HEK293 (cell line): ENCODE results near the gene PDE4D.

ENCODE experiments used
- GFI1B ChIP-seq: fragments of 450-650 bp; formaldehyde crosslinking; IDR thresholded peaks from 2 replicates; pipeline ENCODE4 v1.5.1; 2016; ENCODE audit warnings: missing biosample characterization, missing genetic modification characterization
- MZF1 ChIP-seq: fragments of 450-650 bp; formaldehyde crosslinking; IDR thresholded peaks from 2 replicates; pipeline ENCODE4 v1.5.1; 2017; ENCODE audit warnings: missing biosample characterization, missing genetic modification characterization, borderline replicate concordance
- SCRT2 ChIP-seq: fragments of 450-650 bp; formaldehyde crosslinking; IDR thresholded peaks from 2 replicates; pipeline ENCODE4 v1.5.1; 2016; ENCODE audit warnings: missing biosample characterization, missing genetic modification characterization
- ZBTB1 ChIP-seq: fragments of 450-650 bp; formaldehyde crosslinking; IDR thresholded peaks from 2 replicates; pipeline ENCODE4 v1.5.1; 2016; ENCODE audit warnings: missing biosample characterization, missing genetic modification characterization
- ZBTB7A ChIP-seq: fragments of 450-650 bp; formaldehyde crosslinking; IDR thresholded peaks from 2 replicates; pipeline ENCODE4 v1.5.1; 2016; ENCODE audit warnings: low read depth, missing biosample characterization, missing genetic modification characterization
- ZEB2 ChIP-seq: fragments of 450-650 bp; formaldehyde crosslinking; IDR thresholded peaks from 2 replicates; pipeline ENCODE4 v1.5.1; 2016; ENCODE audit warnings: missing biosample characterization, missing genetic modification characterization
- ZFP41 ChIP-seq: fragments of 450-650 bp; formaldehyde crosslinking; IDR thresholded peaks from 2 replicates; pipeline ENCODE4 v1.5.1; 2016; ENCODE audit warnings: missing biosample characterization, missing genetic modification characterization, borderline replicate concordance
- ZIC2 ChIP-seq: fragments of 450-650 bp; formaldehyde crosslinking; IDR thresholded peaks from 2 replicates; pipeline ENCODE4 v1.5.1; 2016; ENCODE audit warnings: missing biosample characterization, missing genetic modification characterization
- ZNF121 ChIP-seq: fragments of 450-650 bp; formaldehyde crosslinking; IDR thresholded peaks from 2 replicates; pipeline ENCODE4 v1.5.1; 2016; ENCODE audit warnings: missing biosample characterization, missing genetic modification characterization
- ZNF133 ChIP-seq: fragments of 450-650 bp; formaldehyde crosslinking; IDR thresholded peaks from 2 replicates; pipeline ENCODE4 v1.5.1; 2016; ENCODE audit warnings: missing biosample characterization, missing genetic modification characterization
- ZNF140 ChIP-seq: fragments of 450-650 bp; formaldehyde crosslinking; IDR thresholded peaks from 2 replicates; pipeline ENCODE4 v1.5.1; 2016; ENCODE audit warnings: missing biosample characterization, missing genetic modification characterization
- ZNF169 ChIP-seq: fragments of 450-650 bp; formaldehyde crosslinking; IDR thresholded peaks from 2 replicates; pipeline ENCODE4 v1.5.1; 2016; ENCODE audit warnings: missing biosample characterization, missing genetic modification characterization
- ZNF239 ChIP-seq: fragments of 450-650 bp; formaldehyde crosslinking; IDR thresholded peaks from 2 replicates; pipeline ENCODE4 v1.5.1; 2016; ENCODE audit warnings: missing biosample characterization, missing genetic modification characterization
- ZNF324 ChIP-seq: fragments of 450-650 bp; formaldehyde crosslinking; IDR thresholded peaks from 2 replicates; pipeline ENCODE4 v1.5.1; 2016; ENCODE audit warnings: missing biosample characterization, missing genetic modification characterization
- ZNF354C ChIP-seq: fragments of 450-650 bp; formaldehyde crosslinking; IDR thresholded peaks from 2 replicates; pipeline ENCODE4 v1.5.1; 2016; ENCODE audit warnings: missing biosample characterization, missing genetic modification characterization, low read depth, borderline replicate concordance
- ZNF366 ChIP-seq: fragments of 450-650 bp; formaldehyde crosslinking; conservative IDR thresholded peaks from 2 replicates; pipeline ENCODE4 v1.5.1; 2016; ENCODE audit warnings: missing biosample characterization, missing genetic modification characterization
- ZNF37A ChIP-seq: fragments of 450-650 bp; IDR thresholded peaks from 2 replicates; pipeline ENCODE4 v1.5.1; 2018; ENCODE audit warnings: missing biosample characterization, missing genetic modification characterization
- ZNF433 ChIP-seq: fragments of 450-650 bp; formaldehyde crosslinking; IDR thresholded peaks from 2 replicates; pipeline ENCODE4 v1.5.1; 2016; ENCODE audit warnings: missing biosample characterization, missing genetic modification characterization, low read depth
- ZNF529 ChIP-seq: fragments of 450-650 bp; formaldehyde crosslinking; IDR thresholded peaks from 2 replicates; pipeline ENCODE4 v1.5.1; 2017; ENCODE audit warnings: missing genetic modification characterization, missing biosample characterization; ENCODE audit not compliant: insufficient replicate concordance
- ZNF560 ChIP-seq: fragments of 450-650 bp; formaldehyde crosslinking; IDR thresholded peaks from 2 replicates; pipeline ENCODE4 v1.5.1; 2017; ENCODE audit warnings: missing biosample characterization, missing genetic modification characterization, borderline replicate concordance
- ZNF670 ChIP-seq: fragments of 450-650 bp; formaldehyde crosslinking; IDR thresholded peaks from 2 replicates; pipeline ENCODE4 v1.5.1; 2016; ENCODE audit warnings: missing biosample characterization, missing genetic modification characterization, low read depth
- ZNF701 ChIP-seq: fragments of 450-650 bp; formaldehyde crosslinking; IDR thresholded peaks from 2 replicates; pipeline ENCODE4 v1.5.1; 2016; ENCODE audit warnings: missing biosample characterization, missing genetic modification characterization
- ZNF776 ChIP-seq: fragments of 450-650 bp; formaldehyde crosslinking; IDR thresholded peaks from 2 replicates; pipeline ENCODE4 v1.5.0; 2017; ENCODE audit warnings: missing biosample characterization, missing genetic modification characterization, borderline replicate concordance
- ZNF777 ChIP-seq: fragments of 450-650 bp; formaldehyde crosslinking; IDR thresholded peaks from 2 replicates; pipeline ENCODE4 v1.5.1; 2017; ENCODE audit warnings: missing biosample characterization, missing genetic modification characterization, borderline replicate concordance
- ZNF791 ChIP-seq: fragments of 450-650 bp; formaldehyde crosslinking; IDR thresholded peaks from 2 replicates; pipeline ENCODE4 v1.5.1; 2016; ENCODE audit warnings: missing biosample characterization, missing genetic modification characterization
- ZNF837 ChIP-seq: fragments of 450-650 bp; formaldehyde crosslinking; IDR thresholded peaks from 2 replicates; pipeline ENCODE4 v1.5.1; 2016; ENCODE audit warnings: missing biosample characterization, missing genetic modification characterization
- TF ChIP-seq, protein P1 (sequence below): fragments of 450-650 bp; formaldehyde crosslinking; IDR thresholded peaks from 2 replicates; pipeline ENCODE4 v1.5.1; 2016; ENCODE audit warnings: missing biosample characterization, missing genetic modification characterization, borderline replicate concordance
- TF ChIP-seq, protein P2 (sequence below): fragments of 450-650 bp; formaldehyde crosslinking; IDR thresholded peaks from 2 replicates; pipeline ENCODE4 v1.5.1; 2017; ENCODE audit warnings: missing biosample characterization, mild to moderate bottlenecking, missing genetic modification characterization, moderate library complexity
- TF ChIP-seq, protein P3 (sequence below): fragments of 450-650 bp; formaldehyde crosslinking; IDR thresholded peaks from 2 replicates; pipeline ENCODE4 v1.5.1; 2016; ENCODE audit warnings: missing biosample characterization, missing genetic modification characterization
- TF ChIP-seq, protein P4 (sequence below): fragments of 450-650 bp; formaldehyde crosslinking; conservative IDR thresholded peaks from 2 replicates; pipeline ENCODE4 v1.5.1; 2016; ENCODE audit warnings: low read depth, missing biosample characterization, missing genetic modification characterization

Gene PDE4D

DNA sequence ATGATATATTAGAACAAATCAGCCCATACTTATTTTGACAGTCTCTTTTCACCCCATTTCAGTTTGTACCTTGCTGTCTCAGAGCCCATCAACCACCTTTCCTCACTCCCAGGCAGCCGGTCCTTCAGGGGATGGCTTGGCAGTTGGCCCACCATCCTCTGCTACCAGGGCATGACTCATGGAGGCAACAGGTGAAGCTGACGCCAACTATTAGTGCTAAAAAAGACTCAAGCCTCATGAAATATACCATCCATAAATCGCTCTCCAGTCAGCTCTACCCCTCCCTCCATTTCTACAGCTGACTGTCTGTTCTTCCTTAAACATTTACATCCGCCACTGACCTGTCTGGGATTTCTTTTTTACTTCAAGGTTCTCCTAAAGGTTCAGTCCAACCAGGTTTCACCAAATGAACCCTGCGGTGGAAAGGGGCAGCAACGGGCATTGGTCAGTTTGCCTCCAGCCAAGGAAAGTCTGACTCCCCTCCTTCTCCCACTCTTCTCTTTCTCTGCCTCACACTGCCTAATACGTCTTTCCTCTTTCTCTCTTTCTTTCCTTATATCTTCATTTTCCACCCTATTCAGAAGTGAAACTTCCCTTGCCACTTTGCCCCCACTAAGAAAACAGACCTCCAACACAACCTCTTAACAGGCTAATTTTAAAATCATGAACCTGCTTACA is 871.5 kb downstream of the PDE4D start (continued):
- TF ChIP-seq ZFP41 (tag by site-specific recombination): no peak
- TF ChIP-seq ZNF791 (tag by site-specific recombination): no peak
- TF ChIP-seq, protein P1, sequence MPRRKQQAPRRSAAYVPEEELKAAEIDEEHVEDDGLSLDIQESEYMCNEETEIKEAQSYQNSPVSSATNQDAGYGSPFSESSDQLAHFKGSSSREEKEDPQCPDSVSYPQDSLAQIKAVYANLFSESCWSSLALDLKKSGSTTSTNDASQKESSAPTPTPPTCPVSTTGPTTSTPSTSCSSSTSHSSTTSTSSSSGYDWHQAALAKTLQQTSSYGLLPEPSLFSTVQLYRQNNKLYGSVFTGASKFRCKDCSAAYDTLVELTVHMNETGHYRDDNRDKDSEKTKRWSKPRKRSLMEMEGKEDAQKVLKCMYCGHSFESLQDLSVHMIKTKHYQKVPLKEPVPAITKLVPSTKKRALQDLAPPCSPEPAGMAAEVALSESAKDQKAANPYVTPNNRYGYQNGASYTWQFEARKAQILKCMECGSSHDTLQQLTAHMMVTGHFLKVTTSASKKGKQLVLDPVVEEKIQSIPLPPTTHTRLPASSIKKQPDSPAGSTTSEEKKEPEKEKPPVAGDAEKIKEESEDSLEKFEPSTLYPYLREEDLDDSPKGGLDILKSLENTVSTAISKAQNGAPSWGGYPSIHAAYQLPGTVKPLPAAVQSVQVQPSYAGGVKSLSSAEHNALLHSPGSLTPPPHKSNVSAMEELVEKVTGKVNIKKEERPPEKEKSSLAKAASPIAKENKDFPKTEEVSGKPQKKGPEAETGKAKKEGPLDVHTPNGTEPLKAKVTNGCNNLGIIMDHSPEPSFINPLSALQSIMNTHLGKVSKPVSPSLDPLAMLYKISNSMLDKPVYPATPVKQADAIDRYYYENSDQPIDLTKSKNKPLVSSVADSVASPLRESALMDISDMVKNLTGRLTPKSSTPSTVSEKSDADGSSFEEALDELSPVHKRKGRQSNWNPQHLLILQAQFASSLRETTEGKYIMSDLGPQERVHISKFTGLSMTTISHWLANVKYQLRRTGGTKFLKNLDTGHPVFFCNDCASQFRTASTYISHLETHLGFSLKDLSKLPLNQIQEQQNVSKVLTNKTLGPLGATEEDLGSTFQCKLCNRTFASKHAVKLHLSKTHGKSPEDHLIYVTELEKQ (tag by site-specific recombination): peak; percentile 85
- no peak for TF ChIP-seq ZNF133 (tag by site-specific recombination)
- peak; percentile 38; the same call in 1 of the 2 replicates for TF ChIP-seq ZEB2 (tag by site-specific recombination)
- TF ChIP-seq ZNF121 (tag by site-specific recombination): no peak
- TF ChIP-seq ZNF169 (tag by site-specific recombination): no peak
- no peak for TF ChIP-seq ZNF529
- TF ChIP-seq ZBTB1: no peak
- no peak for TF ChIP-seq ZNF837 (tag by site-specific recombination)
- no peak for TF ChIP-seq ZIC2 (tag by site-specific recombination)
- no peak for TF ChIP-seq ZNF37A
- no peak for TF ChIP-seq ZNF433
- TF ChIP-seq ZNF560 (tag by site-specific recombination): no peak
- no peak for TF ChIP-seq ZNF354C (tag by site-specific recombination)
- TF ChIP-seq ZNF324: no peak
- TF ChIP-seq MZF1 (tag by site-specific recombination): no peak
- TF ChIP-seq, protein P2, sequence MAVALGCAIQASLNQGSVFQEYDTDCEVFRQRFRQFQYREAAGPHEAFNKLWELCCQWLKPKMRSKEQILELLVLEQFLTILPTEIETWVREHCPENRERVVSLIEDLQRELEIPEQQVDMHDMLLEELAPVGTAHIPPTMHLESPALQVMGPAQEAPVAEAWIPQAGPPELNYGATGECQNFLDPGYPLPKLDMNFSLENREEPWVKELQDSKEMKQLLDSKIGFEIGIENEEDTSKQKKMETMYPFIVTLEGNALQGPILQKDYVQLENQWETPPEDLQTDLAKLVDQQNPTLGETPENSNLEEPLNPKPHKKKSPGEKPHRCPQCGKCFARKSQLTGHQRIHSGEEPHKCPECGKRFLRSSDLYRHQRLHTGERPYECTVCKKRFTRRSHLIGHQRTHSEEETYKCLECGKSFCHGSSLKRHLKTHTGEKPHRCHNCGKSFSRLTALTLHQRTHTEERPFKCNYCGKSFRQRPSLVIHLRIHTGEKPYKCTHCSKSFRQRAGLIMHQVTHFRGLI (tag by site-specific recombination): no peak
- TF ChIP-seq ZNF777 (tag by site-specific recombination): no peak
- TF ChIP-seq GFI1B: no peak
- TF ChIP-seq ZNF670 (tag by site-specific recombination): no peak
- TF ChIP-seq, protein P3, sequence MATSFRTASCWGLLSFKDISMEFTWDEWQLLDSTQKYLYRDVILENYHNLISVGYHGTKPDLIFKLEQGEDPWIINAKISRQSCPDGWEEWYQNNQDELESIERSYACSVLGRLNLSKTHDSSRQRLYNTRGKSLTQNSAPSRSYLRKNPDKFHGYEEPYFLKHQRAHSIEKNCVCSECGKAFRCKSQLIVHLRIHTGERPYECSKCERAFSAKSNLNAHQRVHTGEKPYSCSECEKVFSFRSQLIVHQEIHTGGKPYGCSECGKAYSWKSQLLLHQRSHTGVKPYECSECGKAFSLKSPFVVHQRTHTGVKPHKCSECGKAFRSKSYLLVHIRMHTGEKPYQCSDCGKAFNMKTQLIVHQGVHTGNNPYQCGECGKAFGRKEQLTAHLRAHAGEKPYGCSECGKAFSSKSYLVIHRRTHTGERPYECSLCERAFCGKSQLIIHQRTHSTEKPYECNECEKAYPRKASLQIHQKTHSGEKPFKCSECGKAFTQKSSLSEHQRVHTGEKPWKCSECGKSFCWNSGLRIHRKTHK: no peak
- TF ChIP-seq, protein P4, sequence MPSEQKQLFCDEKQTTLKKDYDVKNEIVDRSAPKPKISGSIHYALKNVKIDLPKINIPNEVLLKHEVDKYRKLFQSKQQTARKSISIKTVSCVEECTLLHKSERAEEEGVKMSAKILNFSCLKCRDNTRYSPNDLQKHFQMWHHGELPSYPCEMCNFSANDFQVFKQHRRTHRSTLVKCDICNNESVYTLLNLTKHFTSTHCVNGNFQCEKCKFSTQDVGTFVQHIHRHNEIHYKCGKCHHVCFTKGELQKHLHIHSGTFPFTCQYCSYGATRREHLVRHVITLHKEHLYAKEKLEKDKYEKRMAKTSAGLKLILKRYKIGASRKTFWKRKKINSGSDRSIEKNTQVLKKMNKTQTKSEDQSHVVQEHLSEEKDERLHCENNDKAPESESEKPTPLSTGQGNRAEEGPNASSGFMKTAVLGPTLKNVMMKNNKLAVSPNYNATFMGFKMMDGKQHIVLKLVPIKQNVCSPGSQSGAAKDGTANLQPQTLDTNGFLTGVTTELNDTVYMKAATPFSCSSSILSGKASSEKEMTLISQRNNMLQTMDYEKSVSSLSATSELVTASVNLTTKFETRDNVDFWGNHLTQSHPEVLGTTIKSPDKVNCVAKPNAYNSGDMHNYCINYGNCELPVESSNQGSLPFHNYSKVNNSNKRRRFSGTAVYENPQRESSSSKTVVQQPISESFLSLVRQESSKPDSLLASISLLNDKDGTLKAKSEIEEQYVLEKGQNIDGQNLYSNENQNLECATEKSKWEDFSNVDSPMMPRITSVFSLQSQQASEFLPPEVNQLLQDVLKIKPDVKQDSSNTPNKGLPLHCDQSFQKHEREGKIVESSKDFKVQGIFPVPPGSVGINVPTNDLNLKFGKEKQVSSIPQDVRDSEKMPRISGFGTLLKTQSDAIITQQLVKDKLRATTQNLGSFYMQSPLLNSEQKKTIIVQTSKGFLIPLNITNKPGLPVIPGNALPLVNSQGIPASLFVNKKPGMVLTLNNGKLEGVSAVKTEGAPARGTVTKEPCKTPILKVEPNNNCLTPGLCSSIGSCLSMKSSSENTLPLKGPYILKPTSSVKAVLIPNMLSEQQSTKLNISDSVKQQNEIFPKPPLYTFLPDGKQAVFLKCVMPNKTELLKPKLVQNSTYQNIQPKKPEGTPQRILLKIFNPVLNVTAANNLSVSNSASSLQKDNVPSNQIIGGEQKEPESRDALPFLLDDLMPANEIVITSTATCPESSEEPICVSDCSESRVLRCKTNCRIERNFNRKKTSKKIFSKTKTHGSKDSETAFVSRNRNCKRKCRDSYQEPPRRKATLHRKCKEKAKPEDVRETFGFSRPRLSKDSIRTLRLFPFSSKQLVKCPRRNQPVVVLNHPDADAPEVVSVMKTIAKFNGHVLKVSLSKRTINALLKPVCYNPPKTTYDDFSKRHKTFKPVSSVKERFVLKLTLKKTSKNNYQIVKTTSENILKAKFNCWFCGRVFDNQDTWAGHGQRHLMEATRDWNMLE (tag by site-specific recombination): no peak
- no peak for TF ChIP-seq ZNF701
- peak; percentile 74 for TF ChIP-seq ZNF366 (tag by site-specific recombination)
- no peak for TF ChIP-seq ZBTB7A (tag by site-specific recombination)
- no peak for TF ChIP-seq ZNF776 (tag by site-specific recombination)
- no peak for TF ChIP-seq ZNF140 (tag by site-specific recombination)
- peak; percentile 99 for TF ChIP-seq SCRT2
- TF ChIP-seq ZNF239 (tag by site-specific recombination): no peak
